Neural cell (in vitro differentiated cells): Measurements from ENCODE around the gene LY9. TPM values are rescaled to one million over a fixed set of nuclear protein-coding genes. Genes with fewer than 3 reads are reported as not detected.

Experiments
- H2AFZ ChIP-seq: fragments of 200-600, 300-800 bp; sonication (generic), shearing (Covaris generic); 2 replicates; pipeline ENCODE4 v1.6.0; 2014; ENCODE audit warnings: low read depth, mild to moderate bottlenecking, antibody characterized with exemption, low read length, moderate library complexity
- H3F3A ChIP-seq: fragments of 200-600 bp; shearing (Covaris generic); 2 replicates; pipeline ENCODE4 v1.6.1; 2016; ENCODE audit warnings: mild to moderate bottlenecking, moderate library complexity, mixed read lengths, antibody characterized with exemption, low read length; ENCODE audit not compliant: insufficient read depth, poor library complexity, severe bottlenecking
- H3K27ac ChIP-seq: fragments of 200-600, 300-800 bp; sonication (generic), shearing (Covaris generic); 2 replicates; pipeline ENCODE4 v1.5.1; 2014; ENCODE audit warnings: mild to moderate bottlenecking, low read length, moderate library complexity
- H3K27me3 ChIP-seq: fragments of 300-800, 200-600 bp; sonication (generic), shearing (Covaris generic); 2 replicates; pipeline ENCODE4 v1.6.0; 2014; ENCODE audit warnings: mild to moderate bottlenecking, low read depth, low read length, moderate library complexity; ENCODE audit not compliant: insufficient read depth
- H3K36me3 ChIP-seq: fragments of 300-800, 200-600 bp; sonication (generic), shearing (Covaris generic); 2 replicates; pipeline ENCODE4 v1.5.1; 2014; ENCODE audit warnings: mild to moderate bottlenecking, antibody characterized with exemption, low read length, moderate library complexity; ENCODE audit not compliant: insufficient read depth
- H3K4me2 ChIP-seq: fragments of 300-800, 200-600 bp; sonication (generic), shearing (Covaris generic); 2 replicates; pipeline ENCODE4 v1.6.0; 2014; ENCODE audit warnings: mild to moderate bottlenecking, low read length
- H3K4me3 ChIP-seq: fragments of 300-800, 200-600 bp; sonication (generic), shearing (Covaris generic); 2 replicates; pipeline ENCODE4 v1.5.1; 2014; ENCODE audit warnings: mild to moderate bottlenecking, low read length, moderate library complexity
- H3K79me2 ChIP-seq: fragments of 200-600 bp; shearing (Covaris generic); replicated peaks from 2 replicates; pipeline ENCODE4 v1.6.0; 2014; ENCODE audit warnings: mild to moderate bottlenecking, low read length, moderate library complexity; ENCODE audit not compliant: insufficient read depth
- H3K9ac ChIP-seq: fragments of 300-800, 200-600 bp; sonication (generic), shearing (Covaris generic); 2 replicates; pipeline ENCODE4 v1.6.1; 2016; ENCODE audit warnings: mild to moderate bottlenecking, low read length, mixed read lengths
- H3K9me2 ChIP-seq: fragments of 200-600 bp; shearing (Covaris generic); 2 replicates; pipeline ENCODE4 v1.6.1; 2016; ENCODE audit warnings: mild to moderate bottlenecking, low read length, mixed read lengths; ENCODE audit not compliant: insufficient read depth
- H3K9me3 ChIP-seq: fragments of 200-600, 300-800 bp; sonication (generic), shearing (Covaris generic); 2 replicates; pipeline ENCODE4 v1.6.1; 2016; ENCODE audit warnings: mild to moderate bottlenecking, mixed run types, low read length, moderate library complexity, mixed read lengths
- H4K20me1 ChIP-seq: fragments of 200-600 bp; shearing (Covaris generic); 2 replicates; pipeline ENCODE4 v1.6.1; 2016; ENCODE audit warnings: mild to moderate bottlenecking, mixed run types; ENCODE audit not compliant: insufficient read depth
- EP300 ChIP-seq: fragments of 450-650 bp; conservative IDR thresholded peaks from 2 replicates; pipeline ENCODE4 v1.6.1; 2014; ENCODE audit warnings: antibody characterized with exemption, mild to moderate bottlenecking, moderate library complexity; ENCODE audit not compliant: poor library complexity, severe bottlenecking
- EZH2 ChIP-seq: fragments of 200-600, 300-800 bp; shearing (Covaris generic), sonication (generic); IDR thresholded peaks from 2 replicates; pipeline ENCODE4 v1.6.1; 2014; ENCODE audit warnings: antibody characterized with exemption, low read length, borderline replicate concordance, mild to moderate bottlenecking; ENCODE audit not compliant: insufficient read depth, poor library complexity, severe bottlenecking
- MXI1 ChIP-seq: fragments of 450-650 bp; conservative IDR thresholded peaks from 2 replicates; pipeline ENCODE4 v1.6.1; 2014; ENCODE audit warnings: antibody characterized with exemption, mild to moderate bottlenecking; ENCODE audit not compliant: poor library complexity, severe bottlenecking
- POLR2AphosphoS5 ChIP-seq: IDR thresholded peaks from 2 replicates; pipeline ENCODE4 v1.6.1; 2012
- RAD21 ChIP-seq: fragments of 450-650 bp; conservative IDR thresholded peaks from 2 replicates; pipeline ENCODE4 v1.6.1; 2014; ENCODE audit warnings: antibody characterized with exemption, mild to moderate bottlenecking, moderate library complexity
- SMC3 ChIP-seq: fragments of 450-650 bp; conservative IDR thresholded peaks from 2 replicates; pipeline ENCODE4 v1.6.1; 2014; ENCODE audit warnings: antibody characterized with exemption, mild to moderate bottlenecking, moderate library complexity; ENCODE audit not compliant: poor library complexity
- TAF1 ChIP-seq: IDR thresholded peaks from 2 replicates; pipeline ENCODE4 v1.6.1; 2012; ENCODE audit warnings: low read depth
- polyA plus RNA-seq: library from polyadenylated mRNA; depleted of rRNA; stranded (reverse); fragments of >200 nt; gene quantifications from 2 replicates; pipeline ENCODE4 v1.2.3, GENCODE V29; 2014
- TF ChIP-seq, protein P1 (sequence below): fragments of 450-650 bp; IDR thresholded peaks from 2 replicates; pipeline ENCODE4 v1.5.1; 2014; ENCODE audit warnings: antibody characterized with exemption, mild to moderate bottlenecking, moderate library complexity; ENCODE audit not compliant: poor library complexity, severe bottlenecking
- TF ChIP-seq, protein P2 (sequence below): IDR thresholded peaks from 2 replicates; pipeline ENCODE4 v1.6.1; 2012; ENCODE audit warnings: borderline replicate concordance

LY9 gene
- polyA plus RNA-seq, 1 donor from 2014 or later: not detected

DNA sequence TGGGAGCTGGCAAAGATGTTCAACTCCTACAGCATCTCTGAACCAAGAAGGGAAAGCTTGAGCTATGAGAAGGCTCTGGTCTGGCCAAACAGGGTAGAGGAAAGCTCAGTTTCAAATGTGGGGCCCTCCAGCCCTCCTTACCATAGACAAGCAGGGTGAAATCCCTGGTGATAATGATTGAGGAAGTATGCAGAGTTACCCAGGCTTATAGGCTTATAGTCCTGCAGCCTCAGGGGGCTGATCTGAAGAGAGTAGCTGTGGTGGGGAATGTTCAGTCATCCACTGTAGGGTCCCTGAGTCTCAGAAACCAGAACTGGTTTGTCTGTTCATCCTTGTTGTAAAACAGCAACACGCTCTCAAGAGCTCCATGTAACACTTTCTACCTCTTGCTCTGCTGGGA lies 19.8 kb upstream of the LY9 start:
- Histone ChIP-seq H3K9ac (no peak overlapping the region), H3K4me3 (no peak overlapping the region), H3K79me2 (no peaks in the 10 kb centered on the region), H3F3A (no peaks in the 10 kb centered on the region), H3K4me2 (no peak overlapping the region), H2AFZ (no peak overlapping the region), H3K27me3 (no peaks in the 10 kb centered on the region), H3K27ac (no peak overlapping the region), H4K20me1 (no peaks in the 10 kb centered on the region), H3K9me3 (no peaks in the 10 kb centered on the region), H3K36me3 (no peaks in the 10 kb centered on the region), H3K9me2 (no peaks in the 10 kb centered on the region)
- TF ChIP-seq EZH2 (no peak), TAF1 (no peak), SMC3 (no peak), POLR2AphosphoS5 (no peak), EP300 (no peak), RAD21 (no peak), MXI1 (no peak)
- TF ChIP-seq, protein P1, sequence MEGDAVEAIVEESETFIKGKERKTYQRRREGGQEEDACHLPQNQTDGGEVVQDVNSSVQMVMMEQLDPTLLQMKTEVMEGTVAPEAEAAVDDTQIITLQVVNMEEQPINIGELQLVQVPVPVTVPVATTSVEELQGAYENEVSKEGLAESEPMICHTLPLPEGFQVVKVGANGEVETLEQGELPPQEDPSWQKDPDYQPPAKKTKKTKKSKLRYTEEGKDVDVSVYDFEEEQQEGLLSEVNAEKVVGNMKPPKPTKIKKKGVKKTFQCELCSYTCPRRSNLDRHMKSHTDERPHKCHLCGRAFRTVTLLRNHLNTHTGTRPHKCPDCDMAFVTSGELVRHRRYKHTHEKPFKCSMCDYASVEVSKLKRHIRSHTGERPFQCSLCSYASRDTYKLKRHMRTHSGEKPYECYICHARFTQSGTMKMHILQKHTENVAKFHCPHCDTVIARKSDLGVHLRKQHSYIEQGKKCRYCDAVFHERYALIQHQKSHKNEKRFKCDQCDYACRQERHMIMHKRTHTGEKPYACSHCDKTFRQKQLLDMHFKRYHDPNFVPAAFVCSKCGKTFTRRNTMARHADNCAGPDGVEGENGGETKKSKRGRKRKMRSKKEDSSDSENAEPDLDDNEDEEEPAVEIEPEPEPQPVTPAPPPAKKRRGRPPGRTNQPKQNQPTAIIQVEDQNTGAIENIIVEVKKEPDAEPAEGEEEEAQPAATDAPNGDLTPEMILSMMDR: no peak
- TF ChIP-seq, protein P2, sequence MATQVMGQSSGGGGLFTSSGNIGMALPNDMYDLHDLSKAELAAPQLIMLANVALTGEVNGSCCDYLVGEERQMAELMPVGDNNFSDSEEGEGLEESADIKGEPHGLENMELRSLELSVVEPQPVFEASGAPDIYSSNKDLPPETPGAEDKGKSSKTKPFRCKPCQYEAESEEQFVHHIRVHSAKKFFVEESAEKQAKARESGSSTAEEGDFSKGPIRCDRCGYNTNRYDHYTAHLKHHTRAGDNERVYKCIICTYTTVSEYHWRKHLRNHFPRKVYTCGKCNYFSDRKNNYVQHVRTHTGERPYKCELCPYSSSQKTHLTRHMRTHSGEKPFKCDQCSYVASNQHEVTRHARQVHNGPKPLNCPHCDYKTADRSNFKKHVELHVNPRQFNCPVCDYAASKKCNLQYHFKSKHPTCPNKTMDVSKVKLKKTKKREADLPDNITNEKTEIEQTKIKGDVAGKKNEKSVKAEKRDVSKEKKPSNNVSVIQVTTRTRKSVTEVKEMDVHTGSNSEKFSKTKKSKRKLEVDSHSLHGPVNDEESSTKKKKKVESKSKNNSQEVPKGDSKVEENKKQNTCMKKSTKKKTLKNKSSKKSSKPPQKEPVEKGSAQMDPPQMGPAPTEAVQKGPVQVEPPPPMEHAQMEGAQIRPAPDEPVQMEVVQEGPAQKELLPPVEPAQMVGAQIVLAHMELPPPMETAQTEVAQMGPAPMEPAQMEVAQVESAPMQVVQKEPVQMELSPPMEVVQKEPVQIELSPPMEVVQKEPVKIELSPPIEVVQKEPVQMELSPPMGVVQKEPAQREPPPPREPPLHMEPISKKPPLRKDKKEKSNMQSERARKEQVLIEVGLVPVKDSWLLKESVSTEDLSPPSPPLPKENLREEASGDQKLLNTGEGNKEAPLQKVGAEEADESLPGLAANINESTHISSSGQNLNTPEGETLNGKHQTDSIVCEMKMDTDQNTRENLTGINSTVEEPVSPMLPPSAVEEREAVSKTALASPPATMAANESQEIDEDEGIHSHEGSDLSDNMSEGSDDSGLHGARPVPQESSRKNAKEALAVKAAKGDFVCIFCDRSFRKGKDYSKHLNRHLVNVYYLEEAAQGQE: no peak

DNA sequence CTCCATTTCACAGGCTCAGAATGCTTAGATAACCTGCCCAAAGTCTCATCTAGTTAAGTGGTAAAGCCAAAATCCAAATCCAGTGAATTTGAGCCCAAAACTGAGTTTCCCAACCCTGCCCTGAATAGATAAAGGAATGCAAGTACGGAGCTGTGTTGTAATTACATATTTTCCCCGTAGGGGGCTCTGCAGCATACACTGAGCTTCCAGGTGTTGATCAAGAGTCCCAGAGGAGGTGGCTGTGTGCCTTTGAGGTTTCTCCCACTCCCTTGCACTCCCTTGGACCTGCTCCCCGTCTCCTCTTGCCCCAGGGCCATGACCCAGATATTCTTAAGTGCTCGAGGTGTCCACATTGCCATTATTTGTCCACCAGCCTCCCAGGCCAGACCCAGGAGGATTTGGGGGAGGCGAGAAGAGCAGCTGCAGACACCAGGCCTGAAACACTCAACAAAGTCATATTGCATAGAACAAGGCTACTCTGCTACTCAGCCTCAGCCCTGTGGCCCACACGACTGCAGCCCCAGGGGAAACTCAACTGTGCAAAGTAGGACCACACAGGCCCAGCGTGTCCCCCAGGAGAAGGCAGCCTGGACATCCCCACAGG lies 18.4 kb upstream of the LY9 start:
- no peak overlapping the region for H2AFZ ChIP-seq

More for the DNA sequence above, 18.4 kb upstream of the LY9 start:
- H3K9me2 ChIP-seq: no peaks in the 10 kb centered on the region
- H3K9ac ChIP-seq: no peak overlapping the region
- H3K4me3 ChIP-seq: no peak overlapping the region
- no peaks in the 10 kb centered on the region for H3F3A ChIP-seq
- H3K9me3 ChIP-seq: no peaks in the 10 kb centered on the region
- H3K79me2 ChIP-seq: no peaks in the 10 kb centered on the region
- no peaks in the 10 kb centered on the region for H4K20me1 ChIP-seq
- H3K27me3 ChIP-seq: no peaks in the 10 kb centered on the region
- H3K36me3 ChIP-seq: no peaks in the 10 kb centered on the region
- H3K4me2 ChIP-seq: no peak overlapping the region
- TF ChIP-seq, protein P1: no peak
- TF ChIP-seq POLR2AphosphoS5 (no peak), SMC3 (no peak), TAF1 (no peak), MXI1 (no peak), RAD21 (no peak), EP300 (no peak), EZH2 (no peak)
- TF ChIP-seq, protein P2: no peak
- H3K27ac ChIP-seq: no peak overlapping the region
